Skeletal muscle tissue (tissue), 4 donors: ENCODE data around the gene TMC6. TPM values are rescaled to one million over a fixed set of nuclear protein-coding genes. Genes with fewer than 3 reads are reported as not detected.
A peak's percentile ranks its signal among the peaks of the same experiment; 100 is the strongest.

ENCODE experiments used
- H3K27ac ChIP-seq: one replicate; pipeline ENCODE4 v1.7.0; 2013; ENCODE audit warnings: mild to moderate bottlenecking, low read depth, low read length, inconsistent platforms
- H3K27me3 ChIP-seq, 3 donors: one replicate each; pipeline ENCODE4 v1.7.0; 2013; ENCODE audit warnings: low read length in 3 of 3; ENCODE audit not compliant: control insufficient read depth in 3 of 3, insufficient read depth in 3 of 3
- H3K36me3 ChIP-seq, 3 donors: one replicate each; pipeline ENCODE4 v1.7.0; 2013; ENCODE audit warnings: low read length in 3 of 3; ENCODE audit not compliant: control insufficient read depth in 3 of 3, insufficient read depth in 3 of 3
- H3K4me1 ChIP-seq, 3 donors: one replicate each; pipeline ENCODE4 v1.7.0; 2013; ENCODE audit warnings: low read length in 3 of 3, mild to moderate bottlenecking in 3 of 3; ENCODE audit not compliant: control insufficient read depth in 3 of 3, insufficient read depth in 3 of 3
- H3K4me3 ChIP-seq, 3 donors: one replicate each; pipeline ENCODE4 v1.7.0; 2013; ENCODE audit warnings: low read length in 3 of 3
- H3K9ac ChIP-seq, 3 donors: one replicate each; pipeline ENCODE4 v1.7.0; 2013; ENCODE audit warnings: low read length in 3 of 3, mild to moderate bottlenecking in 3 of 3, moderate library complexity in 2 of 3, low read depth in 1 of 3
- H3K9me3 ChIP-seq, 3 donors: one replicate each; pipeline ENCODE4 v1.7.0; 2013; ENCODE audit warnings: low read length in 3 of 3; ENCODE audit not compliant: control insufficient read depth in 3 of 3
- total RNA-seq: library from RNA; depleted of rRNA; stranded (reverse); fragments of >200 nt; gene quantifications from one replicate; pipeline ENCODE4 v1.2.3, GENCODE V29; 2014
- donor health status: Osteomylitis.

TMC6 gene
- total RNA-seq, 1 donor from 2014 or later, result 15.7 TPM

- peaks cover 0 to 23% (median 8%) of the 10 kb centered on the region in 3 donors for H3K4me1 ChIP-seq
These were observed 6.4 kb upstream of the TMC6 start for GRCh38 chr17:78134899-78135385.

GRCh38 chr17:78133971-78134898, 5.7 kb upstream of the TMC6 start:
- peaks cover 6 to 29% (median 12%) of the 10 kb centered on the region in 3 donors for H3K4me1 ChIP-seq
- no peaks in the 10 kb centered on the region for H3K36me3 ChIP-seq
- peaks cover 21 to 32% (median 24%) of the 10 kb centered on the region in 3 donors for H3K27me3 ChIP-seq
- H3K4me3 ChIP-seq, result peak overlapping the region in 1 of 3 donors; percentile 13
- no peak overlapping the region for H3K27ac ChIP-seq
- H3K9me3 ChIP-seq, result no peaks in the 10 kb centered on the region
- no peak overlapping the region for H3K9ac ChIP-seq

More at GRCh38 chr17:78134899-78135385, 6.4 kb upstream of the TMC6 start:
- no peak overlapping the region for H3K4me3 ChIP-seq
- no peak overlapping the region for H3K27ac ChIP-seq
- no peak overlapping the region for H3K9ac ChIP-seq
- peaks cover 21 to 26% (median 24%) of the 10 kb centered on the region in 3 donors for H3K27me3 ChIP-seq
- H3K9me3 ChIP-seq, result no peaks in the 10 kb centered on the region
- H3K36me3 ChIP-seq, result no peaks in the 10 kb centered on the region

GRCh38 chr17:78133179-78133951, 4.8 kb upstream of the TMC6 start:
- H3K27me3 ChIP-seq, result peaks cover 24 to 35% (median 24%) of the 10 kb centered on the region in 3 donors
- peaks cover 13 to 27% (median 14%) of the 10 kb centered on the region in 3 donors for H3K4me1 ChIP-seq
- H3K27ac ChIP-seq, result no peak overlapping the region
- H3K36me3 ChIP-seq, result no peaks in the 10 kb centered on the region
- no peak overlapping the region for H3K9ac ChIP-seq
- no peaks in the 10 kb centered on the region for H3K9me3 ChIP-seq
- H3K4me3 ChIP-seq, result peak overlapping the region in 1 of 3 donors; percentile 13

- no peak overlapping the region for H3K4me3 ChIP-seq
- H3K27ac ChIP-seq, result no peak overlapping the region
- no peak overlapping the region for H3K9ac ChIP-seq
- H3K9me3 ChIP-seq, result no peaks in the 10 kb centered on the region
- H3K27me3 ChIP-seq, result peaks cover 24 to 38% (median 24%) of the 10 kb centered on the region in 3 donors
- H3K4me1 ChIP-seq, result peaks cover 15 to 30% (median 16%) of the 10 kb centered on the region in 3 donors
- no peaks in the 10 kb centered on the region for H3K36me3 ChIP-seq
These were observed 4.2 kb upstream of the TMC6 start for GRCh38 chr17:78132767-78133178.

GRCh38 chr17:78132084-78132676, 3.6 kb upstream of the TMC6 start:
- no peak overlapping the region for H3K27ac ChIP-seq
- no peaks in the 10 kb centered on the region for H3K36me3 ChIP-seq
- peaks cover 21 to 36% (median 22%) of the 10 kb centered on the region in 3 donors for H3K4me1 ChIP-seq
- no peak overlapping the region for H3K9ac ChIP-seq
- no peaks in the 10 kb centered on the region for H3K9me3 ChIP-seq
- peaks cover 24 to 43% (median 30%) of the 10 kb centered on the region in 3 donors for H3K27me3 ChIP-seq
- no peak overlapping the region for H3K4me3 ChIP-seq

- Histone ChIP-seq H3K9me3 (no peaks in the 10 kb centered on the region), H3K4me3 (peak overlapping the region in 1 of 3 donors; percentile 13), H3K4me1 (peaks cover 23 to 41% (median 28%) of the 10 kb centered on the region in 3 donors), H3K36me3 (no peaks in the 10 kb centered on the region), H3K27ac (no peak overlapping the region), H3K9ac (no peak overlapping the region), H3K27me3 (peaks cover 24 to 45% (median 32%) of the 10 kb centered on the region in 3 donors)
These were observed 2.9 kb upstream of the TMC6 start for GRCh38 chr17:78131172-78132083.

- peaks cover 26 to 49% (median 36%) of the 10 kb centered on the region in 3 donors for H3K4me1 ChIP-seq
- no peaks in the 10 kb centered on the region for H3K9me3 ChIP-seq
- H3K36me3 ChIP-seq, result no peaks in the 10 kb centered on the region
- H3K27ac ChIP-seq, result no peak within 1 kb of the TSS
- H3K9ac ChIP-seq, result no peak within 1 kb of the TSS
- H3K27me3 ChIP-seq, result peaks cover 24 to 45% (median 32%) of the 10 kb centered on the region in 3 donors
- H3K4me3 ChIP-seq, result peak within 1 kb of the TSS in 1 of 3 donors; percentile 13
These were observed 2.0 kb upstream of the TMC6 start, which contains the start of gene TMC8 for GRCh38 chr17:78130437-78131101. TSS of gene TMC8 (plus strand) at chr17:78130771. CDS start at chr17:78131589, 818 bp downstream.

- no peaks in the 10 kb centered on the region for H3K9me3 ChIP-seq
- H3K36me3 ChIP-seq, result no peaks in the 10 kb centered on the region
- H3K27me3 ChIP-seq, result peaks cover 24 to 45% (median 32%) of the 10 kb centered on the region in 3 donors
- H3K4me1 ChIP-seq, result peaks cover 26 to 54% (median 40%) of the 10 kb centered on the region in 3 donors
- no peak overlapping the region for H3K27ac ChIP-seq
- H3K4me3 ChIP-seq, result no peak overlapping the region
- no peak overlapping the region for H3K9ac ChIP-seq
These were observed 1.5 kb upstream of the TMC6 start for GRCh38 chr17:78130090-78130436.
